ENCODE results near the gene NPIPA1. TPM values are rescaled to one million over a fixed set of nuclear protein-coding genes. Genes with fewer than 3 reads are reported as not detected.
A peak's percentile ranks its signal among the peaks of the same experiment; 100 is the strongest.
"Not testable (repeated sequence)": the region's sequence is repeated elsewhere in the genome, so short reads cannot be mapped to it uniquely, and the experiment has no call there.

NPIPA1 gene
- total RNA-seq, 2 donors from 2014 or later, result 177 to 183 TPM

DNA sequence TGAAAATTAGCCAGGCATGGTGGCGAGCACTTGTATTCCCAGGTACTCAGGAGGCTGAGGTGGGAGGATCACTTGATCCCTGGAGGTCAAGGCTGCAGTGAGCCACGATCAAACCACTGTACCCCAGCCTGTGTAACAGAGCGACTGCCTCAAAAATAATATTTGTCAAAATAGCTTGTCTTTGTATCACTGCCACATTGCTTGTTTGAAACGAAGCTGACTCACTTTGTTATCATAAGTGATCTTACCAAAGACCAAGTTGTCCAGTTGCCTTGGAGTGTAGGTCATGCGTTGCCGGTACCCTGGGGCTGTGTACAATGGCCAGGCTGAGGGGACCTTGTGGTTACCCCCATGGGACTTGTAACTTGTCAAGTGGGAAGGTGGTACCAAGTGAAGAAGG lies 59.5 kb downstream of the NPIPA1 start:
- not testable (repeated sequence) for DNase-seq; H3K9ac ChIP-seq (ENCODE audit: extremely low read depth, low read length, poor library complexity, severe bottlenecking); H3K27ac ChIP-seq (ENCODE audit: low read depth, low read length); H3K4me1 ChIP-seq (ENCODE audit: control insufficient read depth, insufficient read depth, low read length); H3K27me3 ChIP-seq (ENCODE audit: control insufficient read depth, insufficient read depth, low read length, poor library complexity, severe bottlenecking); H3K27me3 Mint-ChIP-seq (ENCODE audit: insufficient read depth); H3K4me3 ChIP-seq (ENCODE audit: low read length); H3K27ac Mint-ChIP-seq; H3K4me3 Mint-ChIP-seq
- H3K9me3 Mint-ChIP-seq, result peaks cover 23% of the 10 kb centered on the region
- H3K36me3 Mint-ChIP-seq (ENCODE audit: low read depth), result peaks cover 50% of the 10 kb centered on the region
- peaks cover 22% of the 10 kb centered on the region for H3K4me1 Mint-ChIP-seq
- WGBS, 2 experiments (ENCODE audit: insufficient coverage in 1 of 2, insufficient read length in 1 of 2), result 94 to 96% methylated on average over 4 of the region's 6 CpGs
- Histone ChIP-seq H3K36me3 (ENCODE audit: control insufficient read depth, insufficient read depth, low read length) (peaks cover 14% of the 10 kb centered on the region), H3K9me3 (ENCODE audit: control insufficient read depth, low read length) (peaks cover 16% of the 10 kb centered on the region)

DNA sequence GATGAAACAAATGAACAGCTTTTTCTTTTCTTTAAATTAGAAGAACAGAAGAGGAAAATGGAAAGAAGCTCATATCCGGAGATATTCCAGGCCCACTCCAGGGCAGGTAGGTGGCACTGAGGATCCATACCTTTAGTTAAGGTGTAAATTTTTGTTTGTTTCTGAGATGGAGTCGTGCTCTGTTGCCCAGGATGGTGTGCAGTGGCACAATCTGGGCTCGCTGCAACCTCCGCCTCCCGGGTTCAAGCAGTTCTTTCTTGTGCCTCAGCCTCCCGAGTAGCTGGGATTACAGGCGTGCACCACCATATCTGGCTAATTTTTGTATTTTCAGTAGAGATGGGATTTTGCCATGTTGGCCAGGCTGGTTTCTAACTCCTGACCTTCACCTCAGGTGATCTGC lies 61.1 kb downstream of the NPIPA1 start:
- H3K4me1 Mint-ChIP-seq, result peaks cover 16% of the 10 kb centered on the region
- H3K9ac ChIP-seq (ENCODE audit: extremely low read depth, low read length, poor library complexity, severe bottlenecking); H3K4me3 Mint-ChIP-seq; H3K27ac Mint-ChIP-seq; DNase-seq; H3K27me3 ChIP-seq (ENCODE audit: control insufficient read depth, insufficient read depth, low read length, poor library complexity, severe bottlenecking); H3K27me3 Mint-ChIP-seq (ENCODE audit: insufficient read depth); H3K4me1 ChIP-seq (ENCODE audit: control insufficient read depth, insufficient read depth, low read length); H3K9me3 ChIP-seq (ENCODE audit: control insufficient read depth, low read length); H3K27ac ChIP-seq (ENCODE audit: low read depth, low read length); H3K4me3 ChIP-seq (ENCODE audit: low read length): not testable (repeated sequence)
- 90 to 96% methylated on average over 7 of the region's 7 CpGs for WGBS, 2 experiments (ENCODE audit: insufficient coverage in 1 of 2, insufficient read length in 1 of 2)
- H3K9me3 Mint-ChIP-seq, result peaks cover 13% of the 10 kb centered on the region
- peaks cover 37% of the 10 kb centered on the region for H3K36me3 Mint-ChIP-seq (ENCODE audit: low read depth)
- peaks cover 14% of the 10 kb centered on the region for H3K36me3 ChIP-seq (ENCODE audit: control insufficient read depth, insufficient read depth, low read length)

DNA sequence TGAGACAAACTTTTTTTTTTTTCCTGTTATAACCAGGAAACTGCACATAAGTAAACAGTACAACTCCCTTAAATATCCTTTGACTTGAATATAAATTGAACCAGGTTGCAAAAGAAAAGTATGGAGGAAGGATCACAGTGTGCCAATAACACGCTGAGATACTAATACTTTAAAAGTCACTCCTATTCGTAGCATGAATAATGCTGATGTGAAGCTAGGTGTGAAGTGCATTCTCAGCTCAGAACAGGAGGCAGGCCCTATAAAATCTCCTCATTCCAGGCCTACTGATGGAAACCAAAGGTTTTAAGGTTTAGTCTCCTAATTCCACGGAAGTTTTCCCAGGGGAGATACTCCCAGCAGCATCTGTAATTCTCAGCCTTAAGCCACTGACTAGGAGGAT lies 62.6 kb downstream of the NPIPA1 start:
- H3K27me3 ChIP-seq (ENCODE audit: control insufficient read depth, insufficient read depth, low read length, poor library complexity, severe bottlenecking); H3K27ac ChIP-seq (ENCODE audit: low read depth, low read length); H3K9me3 ChIP-seq (ENCODE audit: control insufficient read depth, low read length); H3K9me3 Mint-ChIP-seq; DNase-seq; H3K27me3 Mint-ChIP-seq (ENCODE audit: insufficient read depth); H3K4me3 Mint-ChIP-seq; H3K4me3 ChIP-seq (ENCODE audit: low read length); H3K9ac ChIP-seq (ENCODE audit: extremely low read depth, low read length, poor library complexity, severe bottlenecking); H3K4me1 ChIP-seq (ENCODE audit: control insufficient read depth, insufficient read depth, low read length): not testable (repeated sequence)
- 94 to 100% methylated on average over 3 of the region's 3 CpGs for WGBS, 2 experiments (ENCODE audit: insufficient coverage in 1 of 2, insufficient read length in 1 of 2)
- Mint-ChIP-seq H3K4me1 (peaks cover 13% of the 10 kb centered on the region), H3K27ac (peak overlapping the region; percentile 32), H3K36me3 (ENCODE audit: low read depth) (peaks cover 37% of the 10 kb centered on the region)
- H3K36me3 ChIP-seq (ENCODE audit: control insufficient read depth, insufficient read depth, low read length), result peaks cover 25% of the 10 kb centered on the region

Small RNA genes lying within 50 kb of the gene (microRNA-seq; reads per million reads assigned to microRNA genes)
- gene MIR3180-1 (ENCODE audit: borderline microRNAs expressed), result not detected
- not detected for gene MIR3670-1 (ENCODE audit: borderline microRNAs expressed)
- not detected for gene MIR6511A1 (ENCODE audit: borderline microRNAs expressed)
- not detected for gene MIR6770-1 (ENCODE audit: borderline microRNAs expressed)

Other genes with a start within 250 kb of the NPIPA1 start
- under 1 TPM; 0.53 to 0.64 TPM for gene PLA2G10, start 243.1 kb upstream of the NPIPA1 start, total RNA-seq
- gene NPIPA3, start 234.0 kb upstream of the NPIPA1 start, total RNA-seq, result 10 to 100 TPM in 1 of 2 donors, 1 to 10 TPM in 1; 3.5 to 11.3 TPM
- gene NPIPA2, start 194.9 kb upstream of the NPIPA1 start, total RNA-seq, result 10 to 100 TPM in 1 of 2 donors, 1 to 10 TPM in 1; 5.3 to 11.0 TPM
- gene NOMO1, start 103.7 kb upstream of the NPIPA1 start, total RNA-seq, result 100 to 1,000 TPM; 107 to 112 TPM
- gene PDXDC1, start 37.6 kb downstream of the NPIPA1 start, total RNA-seq, result 100 to 1,000 TPM; 163 to 202 TPM
- 10 to 100 TPM; 47.2 to 57.3 TPM for gene NTAN1, start 118.6 kb downstream of the NPIPA1 start, total RNA-seq
- gene RRN3, start 156.8 kb downstream of the NPIPA1 start, total RNA-seq, result 10 to 100 TPM; 28.6 to 30.6 TPM

Data from endodermal cell (in vitro differentiated cells).